Endothelial cell of umbilical vein (primary cell): ENCODE measurements around the gene SCNN1B.

Experiments
- EZH2 ChIP-seq: IDR thresholded peaks from 2 replicates; pipeline ENCODE4 v1.6.1; 2012; ENCODE audit warnings: borderline replicate concordance, low read depth, mild to moderate bottlenecking, moderate library complexity, low read length, inconsistent platforms; ENCODE audit not compliant: severe bottlenecking
- JUN ChIP-seq: IDR thresholded peaks from 2 replicates; pipeline ENCODE4 v1.6.1; 2011; ENCODE audit warnings: borderline replicate concordance, low read depth; ENCODE audit not compliant: insufficient read length, insufficient read depth
- MYC ChIP-seq: IDR thresholded peaks from one replicate; pipeline ENCODE4 v1.6.1; 2011; ENCODE audit warnings: mild to moderate bottlenecking, low read depth, low read length
- POLR2A ChIP-seq: IDR thresholded peaks from 2 replicates; pipeline ENCODE4 v1.6.1; 2012; ENCODE audit warnings: low read depth, mild to moderate bottlenecking, control low read depth, low read length
- POLR2AphosphoS5 ChIP-seq: IDR thresholded peaks from 2 replicates; pipeline ENCODE4 v1.6.1; 2012; ENCODE audit warnings: low read depth, mild to moderate bottlenecking, control low read depth, low read length, moderate library complexity; ENCODE audit not compliant: insufficient read depth
- TF ChIP-seq, protein P1 (sequence below), 2 donors: IDR thresholded peaks; 1 replicate in 1 of 2; 2 replicates in 1 of 2; pipeline ENCODE4 v1.5.1; 2011; ENCODE audit warnings: low read length in 2 of 2, mild to moderate bottlenecking in 2 of 2, moderate library complexity in 2 of 2, control low read depth in 1 of 2, inconsistent platforms in 1 of 2, low read depth in 1 of 2; ENCODE audit not compliant: insufficient read depth in 1 of 2; ENCODE audit errors: extremely low read depth in 1 of 2

GRCh38 chr16:23286131-23286532 is 16.0 kb upstream of the SCNN1B start:
- TF ChIP-seq, protein P1, sequence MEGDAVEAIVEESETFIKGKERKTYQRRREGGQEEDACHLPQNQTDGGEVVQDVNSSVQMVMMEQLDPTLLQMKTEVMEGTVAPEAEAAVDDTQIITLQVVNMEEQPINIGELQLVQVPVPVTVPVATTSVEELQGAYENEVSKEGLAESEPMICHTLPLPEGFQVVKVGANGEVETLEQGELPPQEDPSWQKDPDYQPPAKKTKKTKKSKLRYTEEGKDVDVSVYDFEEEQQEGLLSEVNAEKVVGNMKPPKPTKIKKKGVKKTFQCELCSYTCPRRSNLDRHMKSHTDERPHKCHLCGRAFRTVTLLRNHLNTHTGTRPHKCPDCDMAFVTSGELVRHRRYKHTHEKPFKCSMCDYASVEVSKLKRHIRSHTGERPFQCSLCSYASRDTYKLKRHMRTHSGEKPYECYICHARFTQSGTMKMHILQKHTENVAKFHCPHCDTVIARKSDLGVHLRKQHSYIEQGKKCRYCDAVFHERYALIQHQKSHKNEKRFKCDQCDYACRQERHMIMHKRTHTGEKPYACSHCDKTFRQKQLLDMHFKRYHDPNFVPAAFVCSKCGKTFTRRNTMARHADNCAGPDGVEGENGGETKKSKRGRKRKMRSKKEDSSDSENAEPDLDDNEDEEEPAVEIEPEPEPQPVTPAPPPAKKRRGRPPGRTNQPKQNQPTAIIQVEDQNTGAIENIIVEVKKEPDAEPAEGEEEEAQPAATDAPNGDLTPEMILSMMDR (IDR thresholded peaks at IDR 0.05; ENCODE audit: extremely low read depth in 1 of 2, insufficient read depth in 1 of 2, low read depth in 1 of 2, low read length in 2 of 2): no peak
- TF ChIP-seq JUN (no peak), POLR2A (no peak), EZH2 (no peak), POLR2AphosphoS5 (no peak), MYC (no peak)
